Limb (tissue), 2 donors: ENCODE data around the gene MRPL18.
A peak's percentile ranks its signal among the peaks of the same experiment; 100 is the strongest.
"Not testable (repeated sequence)": the region's sequence is repeated elsewhere in the genome, so short reads cannot be mapped to it uniquely, and the experiment has no call there.

Experiments
- DNase-seq, 2 donors: peaks; one replicate each; pipeline ENCODE4 v3.0.0-alpha.2; 2016; ENCODE audit errors: extremely low spot score in 2 of 2

The MRPL18 gene

GRCh38 chr6:159790149-159790955, at the start of gene MRPL18:
Gene MRPL18, plus strand, starts transcription at chr6:159790467. Its CDS starts 121 bp downstream, at chr6:159790588.
- DNase-seq = peak; percentile 93 to 97

- no peak for DNase-seq
Measured at GRCh38 chr6:159742165-159742564, 48.1 kb upstream of the MRPL18 start.

GRCh38 chr6:159745081-159745480, 45.2 kb upstream of the MRPL18 start:
- no peak for DNase-seq

- no peak for DNase-seq
Measured at GRCh38 chr6:159746759-159747158, 43.5 kb upstream of the MRPL18 start.

- DNase-seq = not testable (repeated sequence)
Measured at GRCh38 chr6:159748127-159748526, 42.1 kb upstream of the MRPL18 start.

GRCh38 chr6:159751448-159751847, 38.8 kb upstream of the MRPL18 start:
- no peak for DNase-seq

- DNase-seq = no peak
Measured at GRCh38 chr6:159753081-159753872, 37.0 kb upstream of the MRPL18 start.

GRCh38 chr6:159754401-159754800, 35.9 kb upstream of the MRPL18 start:
- DNase-seq = no peak

GRCh38 chr6:159754959-159755914, 35.0 kb upstream of the MRPL18 start:
- no peak for DNase-seq

GRCh38 chr6:159756508-159756907, 33.8 kb upstream of the MRPL18 start:
- DNase-seq = no peak

- no peak for DNase-seq
Measured at GRCh38 chr6:159758031-159759001, 32.0 kb upstream of the MRPL18 start.

GRCh38 chr6:159759645-159760044, 30.6 kb upstream of the MRPL18 start:
- DNase-seq = no peak

- no peak for DNase-seq
Measured at GRCh38 chr6:159760602-159761057, 29.6 kb upstream of the MRPL18 start.

GRCh38 chr6:159761129-159761872, 29.0 kb upstream of the MRPL18 start:
- DNase-seq = no peak

- DNase-seq = peak; percentile 95
Measured at GRCh38 chr6:159761873-159762680, 28.2 kb upstream of the MRPL18 start, which contains the start of gene ACAT2. Gene ACAT2, plus strand, starts transcription at chr6:159762045. Its CDS starts 43 bp downstream, at chr6:159762088.

GRCh38 chr6:159762681-159763293, 27.5 kb upstream of the MRPL18 start:
- no peak for DNase-seq

- DNase-seq = no peak
Measured at GRCh38 chr6:159766906-159767305, 23.4 kb upstream of the MRPL18 start.

GRCh38 chr6:159769470-159769869, 20.8 kb upstream of the MRPL18 start:
- no peak for DNase-seq
